HepG2 (cell line): ENCODE results near the gene HBB. TPM values are rescaled to one million over a fixed set of nuclear protein-coding genes. Genes with fewer than 3 reads are reported as not detected.

Source experiments
- ATAC-seq: fragments of 200-7000 bp; cut with Tn5 transposase; 3 replicates; pipeline ENCODE4 v1.9.1; 2020; ENCODE audit warnings: mild to moderate bottlenecking, moderate library complexity
- BruUV-seq: library from RNA; stranded (reverse); fragments of 400-500 nt; replicated peaks from 2 replicates; lab custom pipeline; 2021; lab: Mats Ljungman, UMichigan
- CTCF ChIA-PET: fragments of 300-600 bp; formaldehyde crosslinking; extraction: SDS; loops from one replicate; lab custom pipeline; 2021; ENCODE audit warnings: low total read pairs, inconsistent platforms, low intra/inter-chr PET ratio; lab: Yijun Ruan, JAX
- POLR2A ChIA-PET: fragments of 350-600 bp; sonication (Branson Sonifier 250); formaldehyde crosslinking; loops from one replicate; lab custom pipeline; 2020; ENCODE audit warnings: antibody characterized with exemption, inconsistent platforms; lab: Yijun Ruan, JAX
- DNase-seq: peaks from one replicate; pipeline ENCODE4 v3.0.0-alpha.2; 2015; ENCODE audit warnings: low spot score
- FAIRE-seq: peaks from 3 replicates; lab custom pipeline; 2011; peaks lifted over from hg19 to GRCh38; lab: Jason Lieb, UNC
- H2AFZ ChIP-seq: one replicate; pipeline ENCODE4 v1.6.1; 2011; ENCODE audit warnings: low read length, inconsistent platforms
- H3K27ac ChIP-seq: fragments of 300-600 bp; 3 replicates; pipeline ENCODE4 v1.8.0; 2011; ENCODE audit warnings: mixed run types, mild to moderate bottlenecking, mixed read lengths, low read length, inconsistent platforms; ENCODE audit not compliant: insufficient read depth; ENCODE audit errors: extremely low read length
- H3K27me3 ChIP-seq, 2 experiments: fragments of 200-600 bp in 1 of 2; 2 replicates in 1 of 2; 3 replicates in 1 of 2; pipeline versions ENCODE4 v1.6.0 to v1.8.0; 2011; ENCODE audit warnings: low read length in 2 of 2, mild to moderate bottlenecking in 2 of 2, moderate library complexity in 2 of 2, inconsistent platforms in 1 of 2; ENCODE audit not compliant: insufficient read depth in 2 of 2, control insufficient read depth in 1 of 2
- H3K36me3 ChIP-seq, 2 experiments: fragments of 200-600 bp in 1 of 2; replicated peaks in 1 of 2; 2 replicates in 1 of 2; 3 replicates in 1 of 2; pipeline versions ENCODE4 v1.5.1 to v1.8.0; 2011; ENCODE audit warnings: low read length in 2 of 2, inconsistent platforms in 1 of 2; ENCODE audit not compliant: insufficient read depth in 2 of 2, control insufficient read depth in 1 of 2
- H3K4me1 ChIP-seq: 2 replicates; pipeline ENCODE4 v1.5.1; 2012; ENCODE audit warnings: low read length, inconsistent platforms; ENCODE audit not compliant: insufficient read depth
- H3K4me2 ChIP-seq: 2 replicates; pipeline ENCODE4 v1.6.0; 2011; ENCODE audit warnings: low read depth, low read length, inconsistent platforms
- H3K4me3 ChIP-seq, 3 experiments: fragments of 200-600 bp in 1 of 3; sonication (generic), shearing (Covaris generic) in 1 of 3; replicated peaks in 1 of 3; 2 replicates each; pipeline ENCODE4 v1.5.1; 2011 to 2016; ENCODE audit warnings: low read length in 3 of 3, inconsistent platforms in 2 of 3, low read depth in 2 of 3, mild to moderate bottlenecking in 2 of 3, control low read depth in 1 of 3, mixed read lengths in 1 of 3; ENCODE audit not compliant: insufficient read depth in 1 of 3
- H3K79me2 ChIP-seq: one replicate; pipeline ENCODE4 v1.6.1; 2011; ENCODE audit warnings: low read length, inconsistent platforms; ENCODE audit not compliant: insufficient read depth
- H3K9ac ChIP-seq: 2 replicates; pipeline ENCODE4 v1.6.0; 2011; ENCODE audit warnings: mild to moderate bottlenecking, low read depth, low read length, inconsistent platforms; ENCODE audit not compliant: insufficient read depth
- H3K9me3 ChIP-seq: 2 replicates; pipeline ENCODE4 v1.5.1; 2012; ENCODE audit warnings: mild to moderate bottlenecking, low read length
- H4K20me1 ChIP-seq: 2 replicates; pipeline ENCODE4 v1.6.0; 2011; ENCODE audit warnings: inconsistent platforms, mild to moderate bottlenecking, low read length, moderate library complexity; ENCODE audit not compliant: insufficient read depth
- CC2D1A ChIP-seq: sonication (generic); formaldehyde crosslinking; IDR thresholded peaks from 2 replicates; pipeline ENCODE4 v1.8.1; 2023; ENCODE audit warnings: mild to moderate bottlenecking, missing genetic modification reagents
- KLF12 ChIP-seq: sonication (generic); formaldehyde crosslinking; IDR thresholded peaks from 2 replicates; pipeline ENCODE4 v1.4.0; 2020; ENCODE audit warnings: missing genetic modification reagents, borderline replicate concordance
- MATR3 ChIP-seq: sonication (generic); formaldehyde crosslinking; IDR thresholded peaks from 2 replicates; pipeline ENCODE4 v1.4.0; 2020; ENCODE audit warnings: missing genetic modification reagents
- PRDM10 ChIP-seq: sonication (generic); formaldehyde crosslinking; IDR thresholded peaks from 2 replicates; pipeline ENCODE4 v1.4.0; 2020; ENCODE audit warnings: low read depth, missing genetic modification reagents
- UBTF ChIP-seq: sonication (generic); formaldehyde crosslinking; IDR thresholded peaks from 2 replicates; pipeline ENCODE4 v1.4.0; 2020; ENCODE audit warnings: mild to moderate bottlenecking, missing genetic modification reagents
- ZBTB34 ChIP-seq: sonication (generic); formaldehyde crosslinking; IDR thresholded peaks from 2 replicates; pipeline ENCODE4 v1.8.0; 2022; ENCODE audit warnings: mild to moderate bottlenecking, missing genetic modification reagents
- WGBS: methylation state at CpG from one replicate; pipeline ENCODE4 v1.1.6; 2017; ENCODE audit warnings: low lambda C conversion rate; 5-methylcytosine and 5-hydroxymethylcytosine counted together
- in situ Hi-C: cut with HindIII; loops from 2 replicates; pipeline ENCODE4 v1.10.0; 2017; ENCODE audit warnings: low pct_unique_long_range_greater_than_20kb; ENCODE audit not compliant: extremely low pct_ligation_motif_present
- intact Hi-C: fragments of 100-400 bp; cut with micrococcal nuclease; formaldehyde crosslinking; loops from one replicate; pipeline ENCODE4 v1.10.0; 2022; ENCODE audit not compliant: unreplicated experiment
- polyA plus RNA-seq, 8 experiments: library from polyadenylated mRNA; depleted of rRNA in 3 of 8; stranded (reverse) in 7 of 8; unstranded in 1 of 8; fragments of >200 nt; fragmentation: Illumina TruSeq in 4 of 8; extraction: Trizol in 4 of 8; gene quantifications; 2 replicates each; pipeline versions ENCODE4 v1.2.1 to v1.2.3, GENCODE V29; 2011 to 2016; ENCODE audit warnings: low read depth in 4 of 8, missing spikeins in 1 of 8, mixed read lengths in 1 of 8; ENCODE audit not compliant: insufficient read depth in 1 of 8
- total RNA-seq, 5 experiments: library from RNA; depleted of rRNA; stranded (reverse); fragments of >200 nt; fragmentation: Illumina TruSeq; extraction: Trizol; gene quantifications; 2 replicates each; pipeline ENCODE4 v1.2.3, GENCODE V29; 2016; ENCODE audit warnings: low read depth in 1 of 5

HBB gene
- total and polyA plus RNA-seq, 2 of the 13 experiments (the other 11 are each of a cell fraction or from before 2014, with no cell fraction given): not detected

- TF ChIP-seq MATR3 (CRISPR knock-in tag): no peak
- TF ChIP-seq CC2D1A (CRISPR knock-in tag): no peak
Observed at GRCh38 chr11:5230266-5230665, 3.4 kb upstream of the HBB start (continued).

GRCh38 chr11:5229796-5230195 is 2.9 kb upstream of the HBB start:
- intact Hi-C loops (no loop called here), in situ Hi-C loops (no loop called here)
- no peaks in the 10 kb centered on the region for H3K4me1 ChIP-seq
- no peaks in the 10 kb centered on the region for H3K9me3 ChIP-seq
- FAIRE-seq (no peak), DNase-seq (no peak), ATAC-seq (no peak)
- ChIA-PET CTCF (no interaction called here), POLR2A (no interaction called here)
- no peak overlapping the region for H3K27ac ChIP-seq
- H3K4me2 ChIP-seq: no peak overlapping the region
- H4K20me1 ChIP-seq: no peaks in the 10 kb centered on the region
- H3K9ac ChIP-seq: no peak overlapping the region
- H3K27me3 ChIP-seq: peaks cover 0 to 3% of the 10 kb centered on the region in 2 experiments; a peak in 1 of 5 replicates
- H2AFZ ChIP-seq: no peak overlapping the region
- BruUV-seq: no TSS peak
- TF ChIP-seq UBTF (no peak), PRDM10 (no peak), ZBTB34 (CRISPR knock-in tag) (no peak), KLF12 (CRISPR knock-in tag) (no peak)
- no peaks in the 10 kb centered on the region for H3K36me3 ChIP-seq
- no peaks in the 10 kb centered on the region for H3K79me2 ChIP-seq
- no peak overlapping the region for H3K4me3 ChIP-seq
- 18% methylated on average over 2 of the region's 2 CpGs for WGBS
